ENCODE results near the gene SLC25A36. TPM values are rescaled to one million over a fixed set of nuclear protein-coding genes. Genes with fewer than 3 reads are reported as not detected.
A peak's percentile ranks its signal among the peaks of the same experiment; 100 is the strongest.

The SLC25A36 gene
- total RNA-seq, 2 donors from 2014 or later = 82.6 to 101 TPM

DNA sequence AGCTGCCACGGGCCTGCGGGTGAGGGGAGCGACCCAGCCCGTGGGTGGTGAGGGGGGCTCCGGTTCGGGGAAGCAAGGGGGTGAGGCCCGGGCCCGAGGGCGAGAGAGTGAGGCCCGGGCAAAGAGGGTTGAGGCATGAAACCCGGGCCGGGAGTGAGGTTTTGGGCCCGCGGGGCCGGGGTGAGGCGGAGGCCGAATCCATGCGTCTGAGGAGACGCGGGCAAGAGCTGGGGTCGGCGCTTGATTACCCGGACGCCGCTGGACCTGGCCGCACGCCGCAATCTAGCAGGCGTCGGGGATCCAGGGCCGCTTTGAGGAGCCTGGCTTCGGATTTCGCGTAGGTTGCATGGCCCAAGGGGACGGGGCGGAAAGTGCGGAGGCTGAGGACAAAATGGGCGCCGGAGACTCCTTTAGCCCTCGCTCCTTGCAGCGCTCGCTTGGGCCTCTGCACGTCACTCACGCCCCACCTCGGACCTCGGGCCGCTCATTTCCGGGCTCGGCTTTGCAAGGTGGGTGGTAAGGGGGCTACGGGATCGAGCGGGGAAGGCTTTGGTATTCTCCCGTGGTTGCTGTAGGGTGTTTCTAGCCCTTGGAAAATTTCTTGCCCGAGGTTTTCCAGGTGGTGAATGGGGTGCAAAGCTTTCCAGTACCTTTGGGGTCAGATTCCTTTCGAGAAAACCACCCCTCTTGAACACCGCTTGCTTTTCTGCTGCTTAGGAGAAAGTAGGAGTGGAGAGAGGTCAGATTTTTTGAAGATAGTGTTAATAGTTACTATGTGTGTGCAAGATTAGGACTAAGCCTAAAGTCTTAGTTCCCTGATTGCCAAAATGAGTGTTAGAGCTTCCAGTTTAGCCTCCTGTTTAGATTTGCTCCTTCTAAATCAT lies 827 bp downstream of the SLC25A36 start:
- TF ChIP-seq CTCF (conservative IDR thresholded peaks at IDR 0.05) = no peak
- Mint-ChIP-seq H3K4me1 (peaks cover 34% of the 10 kb centered on the region), H3K27me3 (ENCODE audit: insufficient read depth) (peaks cover 2% of the 10 kb centered on the region), H3K9me3 (peaks cover 5% of the 10 kb centered on the region), H3K36me3 (ENCODE audit: low read depth) (peaks cover 8% of the 10 kb centered on the region), H3K27ac (peak overlapping the region; percentile 100), H3K4me3 (peak overlapping the region; percentile 94)
- Histone ChIP-seq H3K27ac (ENCODE audit: low read depth, low read length) (peak overlapping the region; percentile 97), H3K9me3 (ENCODE audit: control insufficient read depth, low read length) (no peaks in the 10 kb centered on the region), H3K36me3 (ENCODE audit: control insufficient read depth, insufficient read depth, low read length) (peaks cover 6% of the 10 kb centered on the region), H3K4me3 (ENCODE audit: low read length) (peak overlapping the region; percentile 95), H3K4me1 (ENCODE audit: control insufficient read depth, insufficient read depth, low read length) (peaks cover 4% of the 10 kb centered on the region), H3K27me3 (ENCODE audit: control insufficient read depth, insufficient read depth, low read length, poor library complexity, severe bottlenecking) (no peaks in the 10 kb centered on the region), H3K9ac (ENCODE audit: extremely low read depth, low read length, poor library complexity, severe bottlenecking) (peak overlapping the region; percentile 90)
- 0 to 2% methylated on average over 17 to 56 of the region's 56 CpGs for WGBS, 2 experiments (ENCODE audit: insufficient coverage in 1 of 2, insufficient read length in 1 of 2)
- peak; percentile 90 for DNase-seq

- Histone ChIP-seq H3K4me3 (ENCODE audit: low read length) (peak overlapping the region; percentile 95), H3K9me3 (ENCODE audit: control insufficient read depth, low read length) (no peaks in the 10 kb centered on the region), H3K4me1 (ENCODE audit: control insufficient read depth, insufficient read depth, low read length) (peaks cover 4% of the 10 kb centered on the region), H3K9ac (ENCODE audit: extremely low read depth, low read length, poor library complexity, severe bottlenecking) (peak overlapping the region; percentile 90), H3K27ac (ENCODE audit: low read depth, low read length) (no peak overlapping the region), H3K27me3 (ENCODE audit: control insufficient read depth, insufficient read depth, low read length, poor library complexity, severe bottlenecking) (no peaks in the 10 kb centered on the region), H3K36me3 (ENCODE audit: control insufficient read depth, insufficient read depth, low read length) (peaks cover 8% of the 10 kb centered on the region)
- no peak for DNase-seq
- TF ChIP-seq CTCF (conservative IDR thresholded peaks at IDR 0.05) = no peak
- Mint-ChIP-seq H3K9me3 (peaks cover 1% of the 10 kb centered on the region), H3K27me3 (ENCODE audit: insufficient read depth) (no peaks in the 10 kb centered on the region), H3K4me1 (peaks cover 42% of the 10 kb centered on the region), H3K4me3 (peak overlapping the region; percentile 94), H3K27ac (no peak overlapping the region), H3K36me3 (ENCODE audit: low read depth) (peaks cover 13% of the 10 kb centered on the region)
- 90 to 94% methylated on average over 2 to 4 of the region's 5 CpGs for WGBS, 2 experiments (ENCODE audit: insufficient coverage in 1 of 2, insufficient read length in 1 of 2)
These were observed 2.3 kb downstream of the SLC25A36 start for GRCh38 chr3:140943781-140944552.

DNA sequence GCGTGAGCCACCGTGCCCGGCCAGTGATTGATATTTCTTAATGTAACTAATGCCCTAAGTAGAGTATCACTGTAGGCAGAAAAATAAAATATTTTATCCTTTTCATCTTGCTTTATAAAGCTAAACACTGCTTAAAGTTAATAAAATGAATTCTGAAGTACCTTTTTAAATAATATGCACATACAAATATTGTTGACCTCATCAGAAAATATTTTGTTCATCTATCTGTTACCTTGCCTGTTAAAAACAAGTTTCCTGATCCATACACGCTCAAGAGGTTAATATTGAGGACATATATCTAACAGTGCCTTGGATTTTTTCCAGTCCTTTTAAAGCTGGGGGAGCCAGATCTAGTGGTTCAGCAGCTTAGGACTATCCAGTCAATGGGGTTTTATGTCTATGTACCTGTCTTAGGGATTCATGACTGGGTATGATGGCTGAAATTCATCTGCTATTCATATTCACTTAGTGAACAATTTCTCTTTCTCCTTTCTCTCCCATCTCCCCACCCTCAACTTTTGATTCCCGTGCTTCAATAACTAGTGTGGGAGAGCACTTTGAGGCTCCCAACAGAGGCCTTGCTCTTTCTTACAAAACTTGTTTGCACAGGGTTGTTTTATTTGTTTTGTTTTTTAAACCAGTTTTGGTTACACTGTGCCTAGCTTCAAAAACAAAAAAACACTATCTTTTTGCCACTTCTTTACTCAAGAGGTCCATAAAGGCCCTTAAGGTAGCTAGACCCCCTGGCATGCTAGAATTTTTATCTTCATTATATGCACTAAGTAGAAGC lies 7.0 kb downstream of the SLC25A36 start:
- no peaks in the 10 kb centered on the region for H3K27me3 ChIP-seq (ENCODE audit: control insufficient read depth, insufficient read depth, low read length, poor library complexity, severe bottlenecking)
- Mint-ChIP-seq H3K9me3 (no peaks in the 10 kb centered on the region), H3K36me3 (ENCODE audit: low read depth) (peaks cover 13% of the 10 kb centered on the region), H3K4me1 (peaks cover 64% of the 10 kb centered on the region), H3K27me3 (ENCODE audit: insufficient read depth) (no peaks in the 10 kb centered on the region), H3K4me3 (no peak overlapping the region), H3K27ac (peak overlapping the region; percentile 59)
- no peaks in the 10 kb centered on the region for H3K9me3 ChIP-seq (ENCODE audit: control insufficient read depth, low read length)
- H3K4me1 ChIP-seq (ENCODE audit: control insufficient read depth, insufficient read depth, low read length) = peaks cover 8% of the 10 kb centered on the region
- H3K4me3 ChIP-seq (ENCODE audit: low read length) = no peak overlapping the region
- no peak for DNase-seq
- peaks cover 8% of the 10 kb centered on the region for H3K36me3 ChIP-seq (ENCODE audit: control insufficient read depth, insufficient read depth, low read length)
- H3K9ac ChIP-seq (ENCODE audit: extremely low read depth, low read length, poor library complexity, severe bottlenecking) = no peak overlapping the region
- WGBS, 2 experiments (ENCODE audit: insufficient coverage in 1 of 2, insufficient read length in 1 of 2) = 82 to 100% methylated on average over 4 to 5 of the region's 5 CpGs
- no peak for TF ChIP-seq CTCF (conservative IDR thresholded peaks at IDR 0.05)
- H3K27ac ChIP-seq (ENCODE audit: low read depth, low read length) = no peak overlapping the region
